OCI-LY3 (cell line): ENCODE measurements around the gene CTBP2.

Experiments used
- CTCF ChIP-seq: fragments of 200-600, 300-600 bp; sonication (generic); IDR thresholded peaks from 2 replicates; pipeline ENCODE4 v1.5.1; 2014; ENCODE audit warnings: antibody characterized with exemption, low read length, low read depth
- EZH2phosphoT487 ChIP-seq: fragments of 200-600 bp; shearing (Covaris generic); IDR thresholded peaks from 2 replicates; pipeline ENCODE4 v1.6.1; 2018; ENCODE audit warnings: antibody characterized with exemption, mixed run types, low read depth

DNA sequence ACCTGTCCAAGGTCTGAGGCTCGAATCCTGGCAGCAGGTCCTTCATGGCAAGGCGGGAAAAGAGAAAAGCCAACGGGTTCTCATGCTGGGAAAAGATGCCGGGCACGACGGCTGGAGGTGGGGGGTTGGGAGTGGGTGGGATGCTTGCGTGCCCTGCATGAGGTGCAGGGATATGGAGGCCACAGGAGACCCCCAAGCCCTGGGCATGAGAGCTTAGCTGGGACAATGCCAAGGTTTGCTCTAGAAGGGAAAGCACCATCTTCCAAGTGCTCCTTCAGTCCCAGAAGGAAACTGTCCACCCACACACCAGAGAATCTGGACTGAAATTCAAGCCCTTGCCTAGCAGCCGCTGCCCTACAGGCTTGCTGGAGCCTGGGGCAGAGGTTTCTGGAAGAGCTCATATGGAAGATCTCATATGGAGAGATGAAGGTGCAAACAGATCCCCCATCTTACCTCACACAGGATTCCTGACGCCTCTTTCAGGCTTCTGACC lies 154.1 kb downstream of the CTBP2 start:
- no peak for TF ChIP-seq CTCF
- no peak for TF ChIP-seq EZH2phosphoT487
